SJCRH30 (cell line): ENCODE results near the gene OTOP1. TPM values are rescaled to one million over a fixed set of nuclear protein-coding genes. Genes with fewer than 3 reads are reported as not detected.
"Not testable (repeated sequence)": the region's sequence is repeated elsewhere in the genome, so short reads cannot be mapped to it uniquely, and the experiment has no call there.

ENCODE experiments used
- DNase-seq, 2 experiments: peaks; one replicate each; pipeline ENCODE4 v3.0.0-alpha.2; 2015 to 2020
- H3K27ac ChIP-seq: fragments of 250-450 bp; sonication (Bioruptor Pico); 2 replicates; pipeline ENCODE4 v1.5.1; 2020; ENCODE audit warnings: mild to moderate bottlenecking, moderate library complexity
- H3K27me3 ChIP-seq: fragments of 250-450 bp; sonication (Bioruptor Pico); 2 replicates; pipeline ENCODE4 v1.5.1; 2020; ENCODE audit warnings: mild to moderate bottlenecking, moderate library complexity
- H3K36me3 ChIP-seq: fragments of 250-450 bp; sonication (Bioruptor Pico); 2 replicates; pipeline ENCODE4 v1.5.1; 2020; ENCODE audit warnings: mild to moderate bottlenecking, moderate library complexity
- H3K4me1 ChIP-seq: fragments of 250-450 bp; sonication (Bioruptor Pico); 2 replicates; pipeline ENCODE4 v1.5.1; 2020; ENCODE audit warnings: mild to moderate bottlenecking, moderate library complexity
- H3K4me3 ChIP-seq: fragments of 250-450 bp; sonication (Bioruptor Pico); 2 replicates; pipeline ENCODE4 v1.5.1; 2020; ENCODE audit warnings: mild to moderate bottlenecking, moderate library complexity
- H3K9me3 ChIP-seq: fragments of 250-450 bp; sonication (Bioruptor Pico); replicated peaks from 2 replicates; pipeline ENCODE4 v1.5.1; 2020; ENCODE audit warnings: mild to moderate bottlenecking, moderate library complexity
- total RNA-seq: library from RNA; depleted of rRNA; stranded (reverse); fragments of >200 nt; shearing (Covaris generic); gene quantifications from 2 replicates; pipeline ENCODE4 v1.2.3, GENCODE V29; 2014; rRNA removed

Gene OTOP1
- not detected in 2 replicates for total RNA-seq

GRCh38 chr4:4226606-4227438 lies at the start of gene OTOP1:
Gene OTOP1, minus strand, starts transcription at chr4:4226929. Its CDS starts 65 bp downstream, at chr4:4226864.
- H3K9me3 ChIP-seq: no peaks in the 10 kb centered on the region
- H3K4me3 ChIP-seq: no peak within 1 kb of the TSS
- H3K36me3 ChIP-seq: no peaks in the 10 kb centered on the region
- no peak for DNase-seq
- no peaks in the 10 kb centered on the region for H3K4me1 ChIP-seq
- H3K27me3 ChIP-seq: no peaks in the 10 kb centered on the region
- H3K27ac ChIP-seq: no peak within 1 kb of the TSS

DNA sequence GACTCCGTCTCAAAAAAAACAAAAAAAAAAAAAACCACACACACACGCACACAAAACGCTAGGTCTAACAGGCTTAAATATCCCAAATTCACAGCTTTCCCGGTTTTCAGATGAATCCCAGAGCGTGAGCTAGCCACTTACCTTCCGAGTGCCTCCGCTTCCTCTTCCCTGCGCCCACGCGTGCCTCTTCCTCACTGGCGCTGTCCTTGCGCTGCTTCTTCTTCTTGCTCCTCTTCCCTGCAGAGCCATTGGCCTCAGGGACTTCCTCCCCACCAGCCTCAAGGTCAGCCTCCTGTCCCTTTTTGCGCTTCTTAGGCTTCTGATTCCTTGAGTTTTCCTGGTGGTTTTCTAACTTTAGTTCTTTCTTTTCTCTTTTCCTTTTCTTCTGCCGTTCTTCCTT lies 47.5 kb upstream of the OTOP1 start:
- no peak overlapping the region for H3K4me3 ChIP-seq
- H3K27ac ChIP-seq: no peak overlapping the region
- no peaks in the 10 kb centered on the region for H3K9me3 ChIP-seq
- H3K27me3 ChIP-seq: no peaks in the 10 kb centered on the region
- H3K36me3 ChIP-seq: peaks cover 60% of the 10 kb centered on the region
- DNase-seq: no peak
- H3K4me1 ChIP-seq: no peaks in the 10 kb centered on the region

- no peaks in the 10 kb centered on the region for H3K9me3 ChIP-seq
- peaks cover 63% of the 10 kb centered on the region for H3K36me3 ChIP-seq
- no peak overlapping the region for H3K27ac ChIP-seq
- no peaks in the 10 kb centered on the region for H3K4me1 ChIP-seq
- DNase-seq: no peak
- H3K4me3 ChIP-seq: no peak overlapping the region
- no peaks in the 10 kb centered on the region for H3K27me3 ChIP-seq
Observed at GRCh38 chr4:4271912-4272311, 45.2 kb upstream of the OTOP1 start.

GRCh38 chr4:4270529-4270928 lies 43.8 kb upstream of the OTOP1 start:
- H3K4me1 ChIP-seq: no peaks in the 10 kb centered on the region
- H3K36me3 ChIP-seq: peaks cover 54% of the 10 kb centered on the region
- DNase-seq: no peak

DNA sequence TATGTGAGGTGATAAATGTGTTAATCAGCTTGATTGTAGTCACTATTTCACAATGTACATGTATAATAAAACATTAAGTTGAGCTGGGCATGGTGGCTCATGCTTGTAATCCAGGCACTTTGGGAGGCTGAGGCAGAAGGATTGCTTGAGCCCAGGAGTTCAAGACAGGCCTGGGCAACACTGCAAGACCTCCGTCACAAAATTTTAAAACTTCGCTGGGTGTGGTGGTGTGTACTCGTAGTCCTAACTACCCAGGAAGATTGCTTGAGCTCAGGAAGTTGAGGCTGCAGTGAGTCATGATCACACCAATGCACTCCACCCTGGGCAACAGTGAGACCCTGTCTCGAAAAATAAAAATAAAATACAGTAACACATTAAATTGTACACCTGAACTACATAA lies 43.1 kb upstream of the OTOP1 start:
- H3K36me3 ChIP-seq: peaks cover 48% of the 10 kb centered on the region
- H3K9me3 ChIP-seq: no peaks in the 10 kb centered on the region
- no peak overlapping the region for H3K27ac ChIP-seq
- H3K27me3 ChIP-seq: no peaks in the 10 kb centered on the region
- DNase-seq: no peak
- H3K4me3 ChIP-seq: no peak overlapping the region
- H3K4me1 ChIP-seq: no peaks in the 10 kb centered on the region

More at GRCh38 chr4:4270529-4270928, 43.8 kb upstream of the OTOP1 start:
- no peak overlapping the region for H3K27ac ChIP-seq
- no peaks in the 10 kb centered on the region for H3K9me3 ChIP-seq
- H3K27me3 ChIP-seq: no peaks in the 10 kb centered on the region
- no peak overlapping the region for H3K4me3 ChIP-seq

DNA sequence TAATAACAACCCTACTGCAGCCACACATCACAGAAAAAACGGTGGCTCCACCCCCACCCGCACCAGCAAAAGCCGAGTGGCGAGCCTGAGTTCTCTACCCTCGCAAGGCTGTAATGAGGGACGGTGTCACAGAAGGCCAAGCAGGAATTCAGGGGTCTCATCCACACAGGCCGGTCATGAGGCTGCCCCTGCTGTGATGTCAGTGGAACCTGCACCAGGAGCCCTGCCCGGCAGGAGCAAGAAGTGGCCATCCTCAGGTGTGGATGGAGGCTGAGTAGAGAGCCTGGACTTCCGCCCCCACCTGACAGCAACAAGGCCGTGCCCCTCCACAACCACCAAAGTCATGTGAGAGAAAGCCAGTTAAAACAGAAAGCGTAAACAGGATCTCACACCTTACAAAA lies 42.6 kb upstream of the OTOP1 start:
- Histone ChIP-seq H3K9me3 (no peaks in the 10 kb centered on the region), H3K27ac (no peak overlapping the region), H3K27me3 (no peaks in the 10 kb centered on the region), H3K4me1 (no peaks in the 10 kb centered on the region), H3K4me3 (no peak overlapping the region), H3K36me3 (peaks cover 43% of the 10 kb centered on the region)
- no peak for DNase-seq

DNA sequence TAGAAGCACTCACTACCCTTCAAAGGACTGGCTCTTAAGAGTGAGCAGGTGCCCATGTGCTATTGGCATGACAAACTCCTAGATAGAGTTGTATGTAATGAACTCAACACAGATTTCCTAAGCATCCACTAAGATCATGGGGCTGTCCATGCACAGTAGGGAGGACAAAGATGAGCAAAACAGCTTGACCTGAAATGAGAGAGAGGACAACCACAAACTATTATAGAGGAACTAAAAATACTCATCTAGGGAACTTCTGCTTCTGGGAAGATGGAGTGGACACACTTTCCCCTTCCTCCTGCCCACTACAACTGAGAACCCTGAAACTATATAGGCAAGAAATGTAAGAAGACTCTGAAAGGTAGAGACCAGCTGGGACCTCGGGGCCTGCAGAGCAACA lies 42.0 kb upstream of the OTOP1 start:
- Histone ChIP-seq H3K4me1 (no peaks in the 10 kb centered on the region), H3K36me3 (peaks cover 41% of the 10 kb centered on the region), H3K27me3 (no peaks in the 10 kb centered on the region), H3K4me3 (no peak overlapping the region), H3K27ac (no peak overlapping the region), H3K9me3 (no peaks in the 10 kb centered on the region)
- DNase-seq: no peak

DNA sequence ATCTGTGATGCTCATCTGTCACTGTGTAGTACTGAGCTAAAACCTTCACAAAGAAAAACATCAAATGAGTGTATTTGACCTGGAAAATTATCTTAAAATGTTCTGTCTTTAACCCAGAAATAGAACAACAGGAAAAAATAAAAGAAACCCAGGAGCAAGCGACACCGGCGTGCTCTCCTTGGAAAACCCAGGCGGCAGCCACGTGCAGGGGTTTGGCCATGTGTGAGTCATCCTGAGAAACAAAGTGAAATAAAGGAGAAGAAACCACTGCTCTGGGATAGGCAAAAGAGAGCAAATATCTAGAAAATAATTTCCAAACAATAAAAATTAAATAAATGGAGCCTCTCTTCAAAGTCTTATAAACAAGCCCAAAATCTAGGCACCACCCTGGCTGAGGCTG lies 41.3 kb upstream of the OTOP1 start:
- H3K27ac ChIP-seq: no peak overlapping the region
- no peak for DNase-seq
- H3K27me3 ChIP-seq: no peaks in the 10 kb centered on the region
- no peak overlapping the region for H3K4me3 ChIP-seq
- peaks cover 39% of the 10 kb centered on the region for H3K36me3 ChIP-seq
- 0 out of 2 replicates have a peak, but pooled peaks cover 2% of the 10 kb centered on the region for H3K4me1 ChIP-seq
- H3K9me3 ChIP-seq: no peaks in the 10 kb centered on the region

- H3K27ac ChIP-seq: no peak overlapping the region
- H3K9me3 ChIP-seq: no peaks in the 10 kb centered on the region
- peak in 1 of 2 experiments; percentile 41 for DNase-seq
- H3K27me3 ChIP-seq: no peaks in the 10 kb centered on the region
- 0 out of 2 replicates have a peak, but pooled peaks cover 3% of the 10 kb centered on the region for H3K4me1 ChIP-seq
- no peak overlapping the region for H3K4me3 ChIP-seq
- H3K36me3 ChIP-seq: no peaks in the 10 kb centered on the region
Observed at GRCh38 chr4:4260185-4260751, 33.5 kb upstream of the OTOP1 start.

GRCh38 chr4:4259484-4260100 lies 32.9 kb upstream of the OTOP1 start:
- no peak for DNase-seq
- Histone ChIP-seq H3K4me3 (no peak overlapping the region), H3K27me3 (no peaks in the 10 kb centered on the region), H3K36me3 (no peaks in the 10 kb centered on the region), H3K4me1 (0 out of 2 replicates have a peak, but pooled peaks cover 3% of the 10 kb centered on the region), H3K27ac (no peak overlapping the region), H3K9me3 (no peaks in the 10 kb centered on the region)

DNA sequence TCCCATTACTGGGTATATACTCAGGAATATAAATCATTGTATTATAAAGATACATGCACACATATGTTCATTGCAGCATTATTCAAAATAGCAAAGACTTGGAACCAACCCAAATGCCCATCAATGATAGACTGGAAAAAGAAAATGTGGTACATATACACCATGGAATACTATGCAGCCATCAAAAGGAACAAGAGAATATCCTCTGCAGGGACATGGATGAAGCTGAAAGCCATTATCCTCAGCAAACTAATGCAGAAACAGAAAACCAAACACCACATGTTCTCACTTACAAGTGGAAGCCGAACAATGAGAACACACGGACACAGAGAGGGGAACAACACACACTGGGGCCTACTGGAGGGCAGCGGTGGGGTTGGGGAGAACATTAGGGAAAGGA lies 31.0 kb upstream of the OTOP1 start:
- not testable (repeated sequence) for DNase-seq, H3K9me3 ChIP-seq, H3K4me3 ChIP-seq, H3K27me3 ChIP-seq, H3K36me3 ChIP-seq, H3K4me1 ChIP-seq, H3K27ac ChIP-seq

GRCh38 chr4:4256799-4257198 lies 30.1 kb upstream of the OTOP1 start:
- no peak for DNase-seq
- H3K27me3 ChIP-seq: no peaks in the 10 kb centered on the region
- no peak overlapping the region for H3K27ac ChIP-seq
- no peaks in the 10 kb centered on the region for H3K9me3 ChIP-seq
- no peaks in the 10 kb centered on the region for H3K36me3 ChIP-seq
- H3K4me1 ChIP-seq: no peaks in the 10 kb centered on the region
- H3K4me3 ChIP-seq: no peak overlapping the region

DNA sequence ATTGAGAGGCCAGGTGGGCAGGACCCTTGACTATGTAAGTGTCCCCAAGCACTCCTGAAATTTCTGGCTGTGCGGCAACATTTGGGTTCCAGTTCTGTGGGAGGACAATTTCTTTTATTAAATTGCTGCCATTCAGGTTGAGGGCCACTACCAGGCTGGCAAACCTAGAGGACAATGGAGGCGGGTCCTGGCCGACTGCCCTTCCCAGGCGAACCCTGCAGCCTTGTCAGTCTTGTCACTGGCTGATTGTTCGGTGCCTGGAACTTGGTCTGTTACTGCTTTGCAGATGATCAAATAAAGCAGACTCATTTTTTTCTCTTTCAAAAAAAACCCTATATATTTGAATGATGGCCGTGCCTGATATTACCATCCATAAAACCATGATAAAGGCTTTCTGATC lies 27.9 kb upstream of the OTOP1 start:
- no peaks in the 10 kb centered on the region for H3K9me3 ChIP-seq
- H3K27ac ChIP-seq: no peak overlapping the region
- H3K4me3 ChIP-seq: no peak overlapping the region
- H3K4me1 ChIP-seq: peaks cover 4% of the 10 kb centered on the region; the same call in 1 of the 2 replicates
- no peaks in the 10 kb centered on the region for H3K27me3 ChIP-seq
- no peaks in the 10 kb centered on the region for H3K36me3 ChIP-seq
- no peak for DNase-seq

DNA sequence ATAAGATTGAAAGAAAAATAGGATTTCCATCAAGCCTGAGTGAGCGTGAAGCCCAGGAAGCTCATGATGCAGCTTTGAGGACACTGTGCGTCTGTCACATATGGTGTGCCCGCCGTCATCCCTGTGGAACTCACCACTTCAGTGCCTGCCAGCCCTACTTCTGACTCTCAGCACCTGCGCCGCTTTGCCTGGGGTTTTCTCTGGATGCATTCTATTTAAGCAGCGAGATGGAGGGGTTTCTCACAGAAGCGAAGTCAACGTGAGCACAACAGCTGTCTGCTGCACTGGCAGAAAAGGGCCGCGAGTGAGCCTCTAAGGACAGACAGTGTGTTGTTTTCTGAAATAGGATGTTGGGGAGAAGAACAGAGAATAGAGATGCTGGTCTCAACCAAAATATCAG lies 27.5 kb upstream of the OTOP1 start:
- H3K27me3 ChIP-seq: no peaks in the 10 kb centered on the region
- no peaks in the 10 kb centered on the region for H3K9me3 ChIP-seq
- H3K36me3 ChIP-seq: no peaks in the 10 kb centered on the region
- peaks cover 4% of the 10 kb centered on the region for H3K4me1 ChIP-seq
- no peak overlapping the region for H3K27ac ChIP-seq
- DNase-seq: no peak
- no peak overlapping the region for H3K4me3 ChIP-seq

- peaks cover 4% of the 10 kb centered on the region for H3K4me1 ChIP-seq
- H3K27me3 ChIP-seq: no peaks in the 10 kb centered on the region
- H3K36me3 ChIP-seq: peaks cover 13% of the 10 kb centered on the region
- H3K4me3 ChIP-seq: no peak overlapping the region
- H3K27ac ChIP-seq: no peak overlapping the region
- peak; percentile 26 to 60 for DNase-seq
- no peaks in the 10 kb centered on the region for H3K9me3 ChIP-seq
Observed at GRCh38 chr4:4249866-4250265, 23.1 kb upstream of the OTOP1 start.
